Endodermal cell (in vitro differentiated cells): Measurements from ENCODE around the gene NANS. TPM values are rescaled to one million over a fixed set of nuclear protein-coding genes. Genes with fewer than 3 reads are reported as not detected.

Source experiments
- DNase-seq: peaks from one replicate; pipeline ENCODE4 v3.0.0-alpha.2; 2017
- H3K27ac ChIP-seq: 2 replicates; pipeline ENCODE4 v1.5.1; 2013; ENCODE audit warnings: mild to moderate bottlenecking, low read depth, low read length, moderate library complexity
- H3K27me3 ChIP-seq: 2 replicates; pipeline ENCODE4 v1.6.1; 2013; ENCODE audit warnings: mild to moderate bottlenecking, low read length, moderate library complexity; ENCODE audit not compliant: insufficient read depth, control insufficient read depth, poor library complexity, severe bottlenecking
- H3K36me3 ChIP-seq: 2 replicates; pipeline ENCODE4 v1.7.0; 2013; ENCODE audit warnings: mild to moderate bottlenecking, low read length, moderate library complexity; ENCODE audit not compliant: control insufficient read depth, insufficient read depth
- H3K4me1 ChIP-seq: one replicate; pipeline ENCODE4 v1.7.0; 2013; ENCODE audit warnings: low read length; ENCODE audit not compliant: control insufficient read depth, insufficient read depth
- H3K4me3 ChIP-seq: 2 replicates; pipeline ENCODE4 v1.5.1; 2013; ENCODE audit warnings: mild to moderate bottlenecking, low read length, moderate library complexity
- H3K9ac ChIP-seq: 2 replicates; pipeline ENCODE4 v1.6.1; 2013; ENCODE audit warnings: mild to moderate bottlenecking, low read length, moderate library complexity; ENCODE audit not compliant: poor library complexity, severe bottlenecking; ENCODE audit errors: extremely low read depth
- H3K9me3 ChIP-seq: 2 replicates; pipeline ENCODE4 v1.6.1; 2013; ENCODE audit warnings: mild to moderate bottlenecking, low read length, moderate library complexity; ENCODE audit not compliant: control insufficient read depth
- H3K27ac Mint-ChIP-seq: 2 replicates; pipeline ENCODE4 v1.8.0; 2020; ENCODE audit warnings: mixed read lengths
- H3K27me3 Mint-ChIP-seq: 2 replicates; pipeline ENCODE4 v1.8.0; 2021; ENCODE audit warnings: mild to moderate bottlenecking, mixed read lengths; ENCODE audit not compliant: insufficient read depth
- H3K36me3 Mint-ChIP-seq: 2 replicates; pipeline ENCODE4 v1.8.0; 2020; ENCODE audit warnings: low read depth, mixed read lengths
- H3K4me1 Mint-ChIP-seq: 2 replicates; pipeline ENCODE4 v1.8.0; 2020; ENCODE audit warnings: mixed read lengths
- H3K4me3 Mint-ChIP-seq: 2 replicates; pipeline ENCODE4 v1.8.0; 2020; ENCODE audit warnings: mild to moderate bottlenecking, moderate library complexity, mixed read lengths
- H3K9me3 Mint-ChIP-seq: 2 replicates; pipeline ENCODE4 v1.8.0; 2020; ENCODE audit warnings: mild to moderate bottlenecking, mixed read lengths
- CTCF ChIP-seq: fragments of 200-600 bp; sonication (generic); conservative IDR thresholded peaks from 2 replicates; pipeline ENCODE4 v1.5.0; 2021; ENCODE audit warnings: antibody characterized with exemption, mild to moderate bottlenecking
- WGBS, 2 experiments: methylation state at CpG; one replicate each; pipeline versions ENCODE4 v1.1.5 to v1.1.7; 2013; ENCODE audit warnings: missing lambda C conversion rate in 2 of 2, mixed read lengths in 1 of 2; ENCODE audit not compliant: insufficient coverage in 1 of 2, insufficient read length in 1 of 2; 5-methylcytosine and 5-hydroxymethylcytosine counted together
- total RNA-seq, 2 donors: library from RNA; stranded (reverse); fragmentation: NEBNext Ultra II Directional in 1 of 2; extraction: Animal tissue kit (Norgen Biotek cat#: 25700) in 1 of 2; gene quantifications; 2 replicates in 1 of 2; 3 replicates in 1 of 2; pipeline ENCODE4 v1.2.1, GENCODE V29; 2021

Gene NANS
- total RNA-seq, 2 donors from 2014 or later = 46.2 to 50.4 TPM

DNA sequence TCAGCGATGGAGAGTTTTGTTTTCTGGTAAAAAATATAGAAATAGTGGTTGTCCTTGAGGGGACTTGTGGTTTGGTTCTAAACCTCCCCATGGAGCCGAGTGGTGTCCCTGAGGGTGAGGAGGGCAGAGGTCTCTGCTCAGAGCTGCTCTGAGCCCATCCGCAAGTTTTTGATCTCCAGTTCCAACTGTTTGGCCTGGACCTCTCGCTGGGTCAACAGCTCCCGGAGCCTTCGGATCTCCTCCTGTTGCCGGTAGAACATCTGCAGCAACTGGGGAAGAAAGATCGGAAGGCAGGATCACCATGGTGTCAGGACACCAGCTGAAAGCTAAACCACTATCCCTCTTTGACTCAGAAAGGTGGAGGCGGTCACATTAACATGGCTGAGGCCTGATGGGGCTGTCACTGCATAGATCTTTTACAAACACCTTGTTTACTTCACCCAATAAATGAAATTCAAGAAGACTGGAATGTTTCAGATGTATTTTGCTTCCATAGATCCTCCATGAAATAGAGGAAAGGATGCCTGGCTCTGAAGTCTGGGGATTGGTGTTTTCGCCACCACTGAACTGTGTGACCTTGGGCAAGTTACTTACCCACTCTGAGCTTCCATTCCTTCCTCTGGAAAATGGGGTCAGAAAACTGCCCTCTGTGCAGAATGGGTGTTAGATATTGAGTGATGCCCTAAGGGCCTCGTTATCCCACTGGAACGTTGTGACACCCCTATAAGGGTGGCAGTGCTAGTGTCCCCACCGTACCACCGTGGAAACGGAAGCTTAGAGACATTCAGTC lies 68.3 kb downstream of the NANS start:
- H3K36me3 ChIP-seq = peaks cover 5% of the 10 kb centered on the region
- Mint-ChIP-seq H3K36me3 (peaks cover 24% of the 10 kb centered on the region), H3K4me3 (no peak overlapping the region), H3K27ac (no peak overlapping the region), H3K4me1 (no peaks in the 10 kb centered on the region), H3K27me3 (peaks cover 9% of the 10 kb centered on the region), H3K9me3 (no peaks in the 10 kb centered on the region)
- no peak overlapping the region for H3K27ac ChIP-seq
- H3K9me3 ChIP-seq = no peaks in the 10 kb centered on the region
- WGBS, 2 experiments = 93 to 95% methylated on average over 14 to 15 of the region's 15 CpGs
- no peak overlapping the region for H3K4me3 ChIP-seq
- no peak for TF ChIP-seq CTCF
- H3K4me1 ChIP-seq = no peaks in the 10 kb centered on the region
- H3K9ac ChIP-seq = no peak overlapping the region
- H3K27me3 ChIP-seq = no peaks in the 10 kb centered on the region
- DNase-seq = no peak

GRCh38 chr9:98127226-98127625 lies 70.7 kb downstream of the NANS start:
- no peak for TF ChIP-seq CTCF
- Histone ChIP-seq H3K9me3 (no peaks in the 10 kb centered on the region), H3K4me3 (no peak overlapping the region), H3K27ac (no peak overlapping the region), H3K4me1 (no peaks in the 10 kb centered on the region), H3K9ac (no peak overlapping the region), H3K36me3 (peaks cover 5% of the 10 kb centered on the region), H3K27me3 (no peaks in the 10 kb centered on the region)
- Mint-ChIP-seq H3K4me1 (no peaks in the 10 kb centered on the region), H3K4me3 (no peak overlapping the region), H3K9me3 (no peaks in the 10 kb centered on the region), H3K36me3 (peaks cover 37% of the 10 kb centered on the region), H3K27ac (no peak overlapping the region), H3K27me3 (no peaks in the 10 kb centered on the region)
- 90 to 94% methylated on average over 5 to 8 of the region's 8 CpGs for WGBS, 2 experiments
- DNase-seq = no peak

DNA sequence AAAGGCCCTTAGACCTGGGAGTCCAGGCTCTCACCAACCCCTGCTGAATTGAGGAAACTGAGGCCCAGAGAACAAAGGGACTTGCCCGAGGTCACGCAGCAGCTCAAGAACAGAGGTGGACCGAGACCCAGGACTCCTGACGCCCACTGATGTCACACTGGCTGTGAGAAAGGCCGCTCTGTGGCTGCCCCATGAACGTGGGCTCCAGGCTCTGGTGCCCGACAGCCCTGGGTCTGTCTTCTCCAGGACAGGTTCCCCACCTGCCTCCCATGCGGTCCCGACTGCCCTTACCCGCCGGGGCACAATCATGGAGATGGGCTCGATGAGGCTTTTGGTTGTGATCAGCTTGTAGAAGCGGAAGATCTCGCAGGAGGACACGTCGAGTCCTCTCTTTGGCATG lies 71.8 kb downstream of the NANS start:
- Histone ChIP-seq H3K4me1 (peaks cover 9% of the 10 kb centered on the region), H3K4me3 (no peak overlapping the region), H3K27ac (no peak overlapping the region), H3K36me3 (peaks cover 10% of the 10 kb centered on the region), H3K9ac (no peak overlapping the region), H3K9me3 (no peaks in the 10 kb centered on the region), H3K27me3 (no peaks in the 10 kb centered on the region)
- H3K36me3 Mint-ChIP-seq = peaks cover 45% of the 10 kb centered on the region
- H3K4me3 Mint-ChIP-seq = no peak overlapping the region
- no peak overlapping the region for H3K27ac Mint-ChIP-seq
- no peaks in the 10 kb centered on the region for H3K9me3 Mint-ChIP-seq
- no peaks in the 10 kb centered on the region for H3K27me3 Mint-ChIP-seq
- WGBS, 2 experiments = 92 to 96% methylated on average over 16 of the region's 16 CpGs
- TF ChIP-seq CTCF = no peak
- peaks cover 5% of the 10 kb centered on the region for H3K4me1 Mint-ChIP-seq
- DNase-seq = no peak
